K562 (cell line): ENCODE measurements around the gene SLC36A3. TPM values are rescaled to one million over a fixed set of nuclear protein-coding genes. Genes with fewer than 3 reads are reported as not detected.
A peak's percentile ranks its signal among the peaks of the same experiment; 100 is the strongest.

Experiments
- ATAC-seq: fragments of 200-7000 bp; cut with Tn5 transposase; 3 replicates; pipeline ENCODE4 v1.9.1; 2020; ENCODE audit warnings: moderate library complexity
- BruUV-seq: library from RNA; stranded (reverse); fragments of 400-500 nt; replicated peaks from 2 replicates; lab custom pipeline; 2021; lab: Mats Ljungman, UMichigan
- CTCF ChIA-PET: fragments of 300-600 bp; formaldehyde crosslinking; extraction: SDS; loops from one replicate; lab custom pipeline; 2021; ENCODE audit warnings: low intra/inter-chr PET ratio; lab: Yijun Ruan, JAX
- POLR2A ChIA-PET: fragments of 300-600, 350-650 bp; sonication (Branson Sonifier 250); formaldehyde crosslinking; extraction: SDS; loops from one replicate; lab custom pipeline; 2021; ENCODE audit warnings: antibody characterized with exemption, inconsistent platforms; lab: Yijun Ruan, JAX
- DNase-seq, 4 experiments: peaks; one replicate each; pipeline versions ENCODE4 v3.0.0 to v3.0.0-alpha.2; 2011 to 2018; ENCODE audit warnings: low spot score in 3 of 4, mixed read lengths in 3 of 4; ENCODE audit errors: extremely low read depth in 1 of 4
- FAIRE-seq: peaks from 2 replicates; lab custom pipeline; 2011; peaks lifted over from hg19 to GRCh38; lab: Jason Lieb, UNC
- H2AFZ ChIP-seq: 2 replicates; pipeline ENCODE4 v1.6.0; 2011; ENCODE audit warnings: low read depth, low read length, control low read depth, inconsistent platforms
- H3K27ac ChIP-seq: fragments of 200-600 bp; 3 replicates; pipeline ENCODE4 v1.8.0; 2011; ENCODE audit warnings: low read depth, mild to moderate bottlenecking, control low read depth, inconsistent platforms, low read length, moderate library complexity, mixed read lengths; ENCODE audit errors: extremely low read depth
- H3K27me3 ChIP-seq, 2 experiments: fragments of 300-600 bp in 1 of 2; 2 replicates in 1 of 2; 3 replicates in 1 of 2; pipeline versions ENCODE4 v1.6.0 to v1.8.0; 2011; ENCODE audit warnings: inconsistent platforms in 2 of 2, low read length in 2 of 2, mild to moderate bottlenecking in 1 of 2, mixed read lengths in 1 of 2, moderate library complexity in 1 of 2; ENCODE audit not compliant: control insufficient read depth in 2 of 2, insufficient read depth in 2 of 2
- H3K36me3 ChIP-seq: fragments of 300-600 bp; 3 replicates; pipeline ENCODE4 v1.8.0; 2011; ENCODE audit warnings: mild to moderate bottlenecking, low read length, inconsistent platforms; ENCODE audit not compliant: control insufficient read depth, insufficient read depth
- H3K4me1 ChIP-seq, 2 experiments: fragments of 200-600 bp in 1 of 2; replicated peaks in 1 of 2; 2 replicates in 1 of 2; 3 replicates in 1 of 2; pipeline versions ENCODE4 v1.5.1 to v1.8.0; 2011; ENCODE audit warnings: inconsistent platforms in 2 of 2, low read length in 2 of 2, mild to moderate bottlenecking in 1 of 2, mixed read lengths in 1 of 2, moderate library complexity in 1 of 2; ENCODE audit not compliant: control insufficient read depth in 2 of 2, insufficient read depth in 2 of 2
- H3K4me2 ChIP-seq: 2 replicates; pipeline ENCODE4 v1.6.1; 2011; ENCODE audit warnings: low read length, control low read depth, inconsistent platforms, mixed read lengths; ENCODE audit not compliant: insufficient read depth
- H3K4me3 ChIP-seq: fragments of 200-600 bp; sonication (generic), shearing (Covaris generic); 2 replicates; pipeline ENCODE4 v1.5.1; 2016; ENCODE audit warnings: control low read depth, inconsistent platforms
- H3K79me2 ChIP-seq: fragments of 200-600 bp; 3 replicates; pipeline ENCODE4 v1.8.0; 2011; ENCODE audit warnings: low read length, inconsistent platforms; ENCODE audit not compliant: control insufficient read depth, insufficient read depth
- H3K9ac ChIP-seq, 2 experiments: 2 replicates each; pipeline versions ENCODE4 v1.6.0 to v1.6.1; 2011; ENCODE audit warnings: low read depth in 2 of 2, low read length in 2 of 2, control low read depth in 1 of 2, inconsistent platforms in 1 of 2, mild to moderate bottlenecking in 1 of 2, mixed read lengths in 1 of 2; ENCODE audit not compliant: insufficient read depth in 1 of 2
- H3K9me1 ChIP-seq: one replicate; pipeline ENCODE4 v1.6.0; 2011; ENCODE audit warnings: inconsistent platforms, mild to moderate bottlenecking, low read length, moderate library complexity; ENCODE audit not compliant: control insufficient read depth, insufficient read depth
- H3K9me3 ChIP-seq: replicated peaks from 2 replicates; pipeline ENCODE4 v1.5.1; 2011; ENCODE audit warnings: low read depth, low read length, inconsistent platforms; ENCODE audit not compliant: control insufficient read depth, insufficient read depth
- H4K20me1 ChIP-seq: replicated peaks from 2 replicates; pipeline ENCODE4 v1.6.1; 2011; ENCODE audit warnings: low read length, inconsistent platforms, mixed read lengths; ENCODE audit not compliant: control insufficient read depth, insufficient read depth
- MECOM ChIP-seq: fragments of 250-450 bp; sonication (Bioruptor Pico); IDR thresholded peaks from 2 replicates; pipeline ENCODE4 v1.8.0; 2022; ENCODE audit warnings: inconsistent platforms
- SP2 ChIP-seq: IDR thresholded peaks from 2 replicates; pipeline ENCODE4 v1.6.1; 2011; ENCODE audit warnings: mild to moderate bottlenecking, low read depth, low read length, moderate library complexity; ENCODE audit not compliant: poor library complexity, severe bottlenecking; ENCODE audit errors: extremely low read depth
- WGBS: fragments of 100-300 bp; shearing (Covaris generic); methylation state at CpG from one replicate; pipeline ENCODE4 v1.1.6; 2016; ENCODE audit warnings: low coverage, mixed read lengths; ENCODE audit not compliant: insufficient coverage; ENCODE audit errors: missing lambda C conversion rate; 5-methylcytosine and 5-hydroxymethylcytosine counted together
- in situ Hi-C: fragments of 300-500 bp; cut with MboI; formaldehyde crosslinking; loops from 4 replicates; pipeline ENCODE4 v1.15.0; 2018; ENCODE audit warnings: inconsistent platforms, mixed read lengths
- intact Hi-C: fragments of 100-400 bp; cut with micrococcal nuclease; formaldehyde crosslinking; loops from 2 replicates; pipeline ENCODE4 v1.14.2; 2022
- polyA plus RNA-seq, 8 experiments: library from polyadenylated mRNA; depleted of rRNA in 4 of 8; stranded (reverse) in 5 of 8; unstranded in 3 of 8; fragments of >200 nt; fragmentation: Nextera tagmentation in 2 of 8; fragmentation: Illumina TruSeq in 1 of 8; extraction: Ambion mirVana in 2 of 8; extraction: Trizol in 1 of 8; gene quantifications; 2 replicates each; pipeline versions ENCODE4 v1.2.1 to v1.2.3, GENCODE V29; 2011 to 2014; ENCODE audit warnings: inconsistent platforms in 1 of 8, missing spikeins in 1 of 8
- total RNA-seq, 7 experiments: library from RNA; depleted of rRNA in 6 of 7; stranded (reverse); fragments of >200 nt in 6 of 7; fragmentation: Illumina TruSeq in 2 of 7; extraction: Trizol in 2 of 7; gene quantifications; 2 replicates each; pipeline versions ENCODE4 v1.2.1 to v1.2.3, GENCODE V29; 2011 to 2021; ENCODE audit warnings: low replicate concordance in 1 of 7
- TF ChIP-seq, protein P1 (sequence below): fragments of 450-650 bp; IDR thresholded peaks from 2 replicates; pipeline ENCODE4 v1.6.1; 2018; ENCODE audit not compliant: partially characterized antibody
- TF ChIP-seq, protein P2 (sequence below), 3 experiments: fragments of 200-800 bp in 1 of 3; fragments of 250-450 bp in 1 of 3; fragments of 450-650 bp in 1 of 3; sonication (Bioruptor Pico) in 1 of 3; sonication (Bioruptor generic) in 1 of 3; formaldehyde crosslinking in 1 of 3; IDR thresholded peaks; 2 replicates each; pipeline versions ENCODE4 v1.6.1 to v1.8.0; 2016 to 2022; ENCODE audit warnings: mild to moderate bottlenecking in 2 of 3, missing genetic modification characterization in 2 of 3, missing compliant biosample characterization in 1 of 3, moderate library complexity in 1 of 3
- TF ChIP-seq, protein P3 (sequence below): fragments of 450-650 bp; IDR thresholded peaks from 2 replicates; pipeline ENCODE4 v1.6.1; 2016; ENCODE audit warnings: low read depth

SLC36A3 gene
- total and polyA plus RNA-seq, 9 of the 15 experiments (the other 6 are each of a cell fraction or from before 2014, with no cell fraction given), result not detected

DNA sequence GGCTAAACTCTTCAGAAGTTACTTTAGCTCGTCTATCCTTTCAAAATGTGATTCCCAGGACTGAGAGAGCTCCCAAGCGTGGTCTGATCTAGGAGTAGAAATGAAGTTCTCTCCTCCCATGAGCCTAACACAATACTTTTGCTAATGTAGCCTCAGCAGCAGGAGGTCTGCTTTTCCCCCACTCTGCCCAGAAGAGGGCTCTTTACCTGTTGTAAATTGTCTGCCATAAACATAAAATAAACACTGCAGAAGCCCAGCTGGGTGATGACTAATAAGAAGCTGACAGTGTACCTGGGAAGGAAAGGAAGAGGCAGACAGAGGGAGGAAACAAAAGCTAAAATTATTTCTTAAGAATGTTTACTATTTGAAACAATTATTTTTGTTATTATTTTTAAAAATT, 15.4 kb downstream of the SLC36A3 start:
- no peaks in the 10 kb centered on the region for H4K20me1 ChIP-seq
- no peaks in the 10 kb centered on the region for H3K36me3 ChIP-seq
- H3K27me3 ChIP-seq, result peaks cover 0 to 10% of the 10 kb centered on the region in 2 experiments; a peak in 4 of 5 replicates
- H3K27ac ChIP-seq, result no peak overlapping the region
- no peak overlapping the region for H2AFZ ChIP-seq
- no peaks in the 10 kb centered on the region for H3K9me1 ChIP-seq
- no TSS peak for BruUV-seq
- 0% methylated on average over 2 of the region's 2 CpGs for WGBS
- no peaks in the 10 kb centered on the region for H3K4me1 ChIP-seq
- intact Hi-C loops (loop anchor here (5.0 kb wide), 1 partner anchor 234 kb away; no protein-coding TSS in a partner anchor), in situ Hi-C loops (no loop called here)
- DNase-seq (peak in 2 of 4 experiments; percentile 16 to 19), ATAC-seq (peak; percentile 77), FAIRE-seq (peak; percentile 35)
- CTCF ChIA-PET, result no interaction called here
- H3K9me3 ChIP-seq, result no peaks in the 10 kb centered on the region
- no peak overlapping the region for H3K4me3 ChIP-seq
- H3K9ac ChIP-seq, result no peak overlapping the region
- no peak overlapping the region for H3K4me2 ChIP-seq
- POLR2A ChIA-PET, result interaction anchor here (0.6 kb wide), 1 partner anchor 231 kb away, joined by 3 read pairs; no protein-coding TSS in a partner anchor
- H3K79me2 ChIP-seq, result no peaks in the 10 kb centered on the region
- no peak for TF ChIP-seq SP2
- TF ChIP-seq, protein P1, sequence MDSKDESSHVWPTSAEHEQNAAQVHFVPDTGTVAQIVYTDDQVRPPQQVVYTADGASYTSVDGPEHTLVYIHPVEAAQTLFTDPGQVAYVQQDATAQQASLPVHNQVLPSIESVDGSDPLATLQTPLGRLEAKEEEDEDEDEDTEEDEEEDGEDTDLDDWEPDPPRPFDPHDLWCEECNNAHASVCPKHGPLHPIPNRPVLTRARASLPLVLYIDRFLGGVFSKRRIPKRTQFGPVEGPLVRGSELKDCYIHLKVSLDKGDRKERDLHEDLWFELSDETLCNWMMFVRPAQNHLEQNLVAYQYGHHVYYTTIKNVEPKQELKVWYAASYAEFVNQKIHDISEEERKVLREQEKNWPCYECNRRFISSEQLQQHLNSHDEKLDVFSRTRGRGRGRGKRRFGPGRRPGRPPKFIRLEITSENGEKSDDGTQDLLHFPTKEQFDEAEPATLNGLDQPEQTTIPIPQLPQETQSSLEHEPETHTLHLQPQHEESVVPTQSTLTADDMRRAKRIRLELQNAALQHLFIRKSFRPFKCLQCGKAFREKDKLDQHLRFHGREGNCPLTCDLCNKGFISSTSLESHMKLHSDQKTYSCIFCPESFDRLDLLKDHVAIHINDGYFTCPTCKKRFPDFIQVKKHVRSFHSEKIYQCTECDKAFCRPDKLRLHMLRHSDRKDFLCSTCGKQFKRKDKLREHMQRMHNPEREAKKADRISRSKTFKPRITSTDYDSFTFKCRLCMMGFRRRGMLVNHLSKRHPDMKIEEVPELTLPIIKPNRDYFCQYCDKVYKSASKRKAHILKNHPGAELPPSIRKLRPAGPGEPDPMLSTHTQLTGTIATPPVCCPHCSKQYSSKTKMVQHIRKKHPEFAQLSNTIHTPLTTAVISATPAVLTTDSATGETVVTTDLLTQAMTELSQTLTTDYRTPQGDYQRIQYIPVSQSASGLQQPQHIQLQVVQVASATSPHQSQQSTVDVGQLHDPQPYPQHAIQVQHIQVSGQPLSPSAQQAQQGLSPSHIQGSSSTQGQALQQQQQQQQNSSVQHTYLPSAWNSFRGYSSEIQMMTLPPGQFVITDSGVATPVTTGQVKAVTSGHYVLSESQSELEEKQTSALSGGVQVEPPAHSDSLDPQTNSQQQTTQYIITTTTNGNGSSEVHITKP, result no peak
- TF ChIP-seq, protein P2, sequence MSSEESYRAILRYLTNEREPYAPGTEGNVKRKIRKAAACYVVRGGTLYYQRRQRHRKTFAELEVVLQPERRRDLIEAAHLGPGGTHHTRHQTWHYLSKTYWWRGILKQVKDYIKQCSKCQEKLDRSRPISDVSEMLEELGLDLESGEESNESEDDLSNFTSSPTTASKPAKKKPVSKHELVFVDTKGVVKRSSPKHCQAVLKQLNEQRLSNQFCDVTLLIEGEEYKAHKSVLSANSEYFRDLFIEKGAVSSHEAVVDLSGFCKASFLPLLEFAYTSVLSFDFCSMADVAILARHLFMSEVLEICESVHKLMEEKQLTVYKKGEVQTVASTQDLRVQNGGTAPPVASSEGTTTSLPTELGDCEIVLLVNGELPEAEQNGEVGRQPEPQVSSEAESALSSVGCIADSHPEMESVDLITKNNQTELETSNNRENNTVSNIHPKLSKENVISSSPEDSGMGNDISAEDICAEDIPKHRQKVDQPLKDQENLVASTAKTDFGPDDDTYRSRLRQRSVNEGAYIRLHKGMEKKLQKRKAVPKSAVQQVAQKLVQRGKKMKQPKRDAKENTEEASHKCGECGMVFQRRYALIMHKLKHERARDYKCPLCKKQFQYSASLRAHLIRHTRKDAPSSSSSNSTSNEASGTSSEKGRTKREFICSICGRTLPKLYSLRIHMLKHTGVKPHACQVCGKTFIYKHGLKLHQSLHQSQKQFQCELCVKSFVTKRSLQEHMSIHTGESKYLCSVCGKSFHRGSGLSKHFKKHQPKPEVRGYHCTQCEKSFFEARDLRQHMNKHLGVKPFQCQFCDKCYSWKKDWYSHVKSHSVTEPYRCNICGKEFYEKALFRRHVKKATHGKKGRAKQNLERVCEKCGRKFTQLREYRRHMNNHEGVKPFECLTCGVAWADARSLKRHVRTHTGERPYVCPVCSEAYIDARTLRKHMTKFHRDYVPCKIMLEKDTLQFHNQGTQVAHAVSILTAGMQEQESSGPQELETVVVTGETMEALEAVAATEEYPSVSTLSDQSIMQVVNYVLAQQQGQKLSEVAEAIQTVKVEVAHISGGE (CRISPR knock-in tag; IDR thresholded peaks at IDR 0.05), result no peak
- TF ChIP-seq, protein P3, sequence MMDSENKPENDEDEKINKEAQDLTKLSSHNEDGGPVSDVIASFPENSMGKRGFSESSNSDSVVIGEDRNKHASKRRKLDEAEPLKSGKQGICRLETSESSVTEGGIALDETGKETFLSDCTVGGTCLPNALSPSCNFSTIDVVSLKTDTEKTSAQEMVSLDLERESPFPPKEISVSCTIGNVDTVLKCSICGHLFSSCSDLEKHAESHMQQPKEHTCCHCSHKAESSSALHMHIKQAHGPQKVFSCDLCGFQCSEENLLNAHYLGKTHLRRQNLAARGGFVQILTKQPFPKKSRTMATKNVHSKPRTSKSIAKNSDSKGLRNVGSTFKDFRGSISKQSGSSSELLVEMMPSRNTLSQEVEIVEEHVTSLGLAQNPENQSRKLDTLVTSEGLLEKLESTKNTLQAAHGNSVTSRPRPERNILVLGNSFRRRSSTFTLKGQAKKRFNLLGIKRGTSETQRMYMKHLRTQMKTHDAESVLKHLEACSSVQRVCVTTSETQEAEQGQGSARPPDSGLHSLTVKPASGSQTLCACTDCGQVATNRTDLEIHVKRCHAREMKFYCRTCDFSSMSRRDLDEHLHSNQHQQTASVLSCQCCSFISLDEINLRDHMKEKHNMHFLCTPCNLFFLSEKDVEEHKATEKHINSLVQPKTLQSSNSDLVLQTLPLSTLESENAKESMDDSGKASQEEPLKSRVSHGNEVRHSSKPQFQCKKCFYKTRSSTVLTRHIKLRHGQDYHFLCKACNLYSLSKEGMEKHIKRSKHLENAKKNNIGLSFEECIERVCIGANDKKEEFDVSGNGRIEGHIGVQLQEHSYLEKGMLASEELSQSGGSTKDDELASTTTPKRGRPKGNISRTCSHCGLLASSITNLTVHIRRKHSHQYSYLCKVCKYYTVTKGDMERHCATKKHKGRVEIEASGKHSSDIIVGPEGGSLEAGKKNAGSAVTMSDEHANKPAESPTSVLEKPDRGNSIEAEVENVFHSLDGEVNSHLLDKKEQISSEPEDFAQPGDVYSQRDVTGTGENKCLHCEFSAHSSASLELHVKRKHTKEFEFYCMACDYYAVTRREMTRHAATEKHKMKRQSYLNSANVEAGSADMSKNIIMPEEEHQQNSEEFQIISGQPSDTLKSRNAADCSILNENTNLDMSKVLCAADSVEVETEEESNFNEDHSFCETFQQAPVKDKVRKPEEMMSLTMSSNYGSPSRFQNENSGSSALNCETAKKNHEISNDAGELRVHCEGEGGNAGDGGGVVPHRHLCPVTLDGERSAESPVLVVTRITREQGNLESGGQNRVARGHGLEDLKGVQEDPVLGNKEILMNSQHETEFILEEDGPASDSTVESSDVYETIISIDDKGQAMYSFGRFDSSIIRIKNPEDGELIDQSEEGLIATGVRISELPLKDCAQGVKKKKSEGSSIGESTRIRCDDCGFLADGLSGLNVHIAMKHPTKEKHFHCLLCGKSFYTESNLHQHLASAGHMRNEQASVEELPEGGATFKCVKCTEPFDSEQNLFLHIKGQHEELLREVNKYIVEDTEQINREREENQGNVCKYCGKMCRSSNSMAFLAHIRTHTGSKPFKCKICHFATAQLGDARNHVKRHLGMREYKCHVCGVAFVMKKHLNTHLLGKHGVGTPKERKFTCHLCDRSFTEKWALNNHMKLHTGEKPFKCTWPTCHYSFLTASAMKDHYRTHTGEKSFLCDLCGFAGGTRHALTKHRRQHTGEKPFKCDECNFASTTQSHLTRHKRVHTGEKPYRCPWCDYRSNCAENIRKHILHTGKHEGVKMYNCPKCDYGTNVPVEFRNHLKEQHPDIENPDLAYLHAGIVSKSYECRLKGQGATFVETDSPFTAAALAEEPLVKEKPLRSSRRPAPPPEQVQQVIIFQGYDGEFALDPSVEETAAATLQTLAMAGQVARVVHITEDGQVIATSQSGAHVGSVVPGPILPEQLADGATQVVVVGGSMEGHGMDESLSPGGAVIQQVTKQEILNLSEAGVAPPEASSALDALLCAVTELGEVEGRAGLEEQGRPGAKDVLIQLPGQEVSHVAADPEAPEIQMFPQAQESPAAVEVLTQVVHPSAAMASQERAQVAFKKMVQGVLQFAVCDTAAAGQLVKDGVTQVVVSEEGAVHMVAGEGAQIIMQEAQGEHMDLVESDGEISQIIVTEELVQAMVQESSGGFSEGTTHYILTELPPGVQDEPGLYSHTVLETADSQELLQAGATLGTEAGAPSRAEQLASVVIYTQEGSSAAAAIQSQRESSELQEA, result no peak
- no peak for TF ChIP-seq MECOM
